Measurements from ENCODE around the gene GIGYF2.

GRCh38 chr2:232835687-232836208 is 138.6 kb downstream of the GIGYF2 start:
- TF ChIP-seq POLR2A (IDR thresholded peaks at IDR 0.05) (no peak), CTCF (IDR thresholded peaks at IDR 0.05) (no peak)
